Duodenal mucosa (tissue), 2 donors: ENCODE measurements around the gene SCIN.
"Not testable (repeated sequence)": the region's sequence is repeated elsewhere in the genome, so short reads cannot be mapped to it uniquely, and the experiment has no call there.

ENCODE experiments used
- H3K27ac ChIP-seq: one replicate; pipeline ENCODE4 v1.7.0; 2013; ENCODE audit warnings: low read depth, low read length
- H3K27me3 ChIP-seq, 2 donors: one replicate each; pipeline ENCODE4 v1.7.0; 2013; ENCODE audit warnings: low read length in 2 of 2, control low read depth in 1 of 2; ENCODE audit not compliant: insufficient read depth in 2 of 2, control insufficient read depth in 1 of 2
- H3K36me3 ChIP-seq, 2 donors: one replicate each; pipeline ENCODE4 v1.7.0; 2013; ENCODE audit warnings: low read length in 2 of 2, control low read depth in 1 of 2; ENCODE audit not compliant: insufficient read depth in 2 of 2, control insufficient read depth in 1 of 2
- H3K4me1 ChIP-seq, 2 donors: one replicate each; pipeline ENCODE4 v1.7.0; 2013; ENCODE audit warnings: low read length in 2 of 2, control low read depth in 1 of 2; ENCODE audit not compliant: insufficient read depth in 2 of 2, control insufficient read depth in 1 of 2
- H3K4me3 ChIP-seq, 2 donors: one replicate each; pipeline ENCODE4 v1.7.0; 2013; ENCODE audit warnings: low read length in 2 of 2, low read depth in 1 of 2
- H3K9ac ChIP-seq, 2 donors: one replicate each; pipeline ENCODE4 v1.7.0; 2013; ENCODE audit warnings: low read length in 2 of 2, low read depth in 1 of 2
- H3K9me3 ChIP-seq, 2 donors: one replicate each; pipeline ENCODE4 v1.7.0; 2013; ENCODE audit warnings: low read length in 2 of 2, control low read depth in 1 of 2; ENCODE audit not compliant: control insufficient read depth in 1 of 2

SCIN gene

GRCh38 chr7:12570534-12571461, at the start of gene SCIN:
SCIN (plus strand) TSS chr7:12570720; CDS start chr7:12570787, 67 bp downstream.
- peak within 1 kb of the TSS; percentile 49 for H3K27ac ChIP-seq

DNA sequence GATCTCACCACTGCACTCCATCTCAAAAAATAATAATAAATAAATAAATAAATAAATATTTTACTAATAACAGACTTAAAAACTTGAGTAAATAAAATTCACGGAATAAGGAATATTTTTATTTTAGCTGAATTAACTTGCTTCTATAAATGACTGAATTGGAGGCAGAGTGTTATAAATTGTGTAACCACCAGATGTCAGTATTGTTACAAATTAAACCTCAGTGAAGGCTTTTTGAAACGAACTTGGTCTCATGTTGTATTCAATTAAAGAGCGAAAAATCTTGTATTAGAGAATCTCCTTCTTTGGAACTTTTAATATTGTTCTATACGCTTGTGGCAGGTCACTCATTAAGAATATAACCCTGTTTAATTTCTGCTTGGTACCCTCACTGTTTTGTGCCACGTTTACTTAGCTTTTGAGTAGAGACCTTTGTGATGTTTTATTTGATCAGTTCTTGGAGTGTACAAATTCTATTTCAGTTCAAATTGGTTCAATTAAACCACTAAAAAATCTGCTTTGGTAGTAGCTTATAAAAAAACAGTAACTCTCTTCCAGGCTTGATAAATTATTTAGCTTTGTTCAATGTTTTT, 45.6 kb upstream of the SCIN start:
- Histone ChIP-seq H3K9me3 (no peaks in the 10 kb centered on the region), H3K36me3 (no peaks in the 10 kb centered on the region), H3K4me3 (no peak overlapping the region)

More at GRCh38 chr7:12570534-12571461, at the start of gene SCIN:
- H3K9me3 ChIP-seq = no peaks in the 10 kb centered on the region
- peaks cover 3 to 4% of the 10 kb centered on the region in 2 donors for H3K27me3 ChIP-seq
- H3K9ac ChIP-seq = peak within 1 kb of the TSS; percentile 60
- peak within 1 kb of the TSS; percentile 77 to 92 for H3K4me3 ChIP-seq
- peaks cover 9 to 12% of the 10 kb centered on the region in 2 donors for H3K4me1 ChIP-seq
- H3K36me3 ChIP-seq = no peaks in the 10 kb centered on the region

DNA sequence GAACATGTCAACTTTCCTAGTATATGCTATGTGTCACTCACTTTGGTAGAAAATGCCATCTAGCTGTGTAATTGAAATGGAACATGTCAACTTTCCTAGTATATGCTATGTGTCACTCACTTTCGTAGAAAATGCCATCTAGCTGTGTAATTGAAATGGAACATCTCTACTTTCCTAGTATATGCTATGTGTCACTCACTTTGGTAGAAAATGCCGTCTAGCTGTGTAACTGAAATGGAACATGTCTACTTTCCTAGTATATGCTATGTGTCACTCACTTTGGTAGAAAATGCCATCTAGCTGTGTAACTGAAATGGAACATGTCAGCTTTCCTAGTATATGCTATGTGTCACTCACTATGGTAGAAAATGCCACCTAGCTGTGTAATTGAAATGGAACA, 43.8 kb upstream of the SCIN start:
- H3K9me3 ChIP-seq, H3K4me1 ChIP-seq, H3K4me3 ChIP-seq, H3K36me3 ChIP-seq, H3K27ac ChIP-seq, H3K9ac ChIP-seq, H3K27me3 ChIP-seq: not testable (repeated sequence)

More for the DNA sequence above, 45.6 kb upstream of the SCIN start:
- no peaks in the 10 kb centered on the region for H3K27me3 ChIP-seq
- H3K9ac ChIP-seq = no peak overlapping the region
- H3K27ac ChIP-seq = no peak overlapping the region
- no peaks in the 10 kb centered on the region for H3K4me1 ChIP-seq

DNA sequence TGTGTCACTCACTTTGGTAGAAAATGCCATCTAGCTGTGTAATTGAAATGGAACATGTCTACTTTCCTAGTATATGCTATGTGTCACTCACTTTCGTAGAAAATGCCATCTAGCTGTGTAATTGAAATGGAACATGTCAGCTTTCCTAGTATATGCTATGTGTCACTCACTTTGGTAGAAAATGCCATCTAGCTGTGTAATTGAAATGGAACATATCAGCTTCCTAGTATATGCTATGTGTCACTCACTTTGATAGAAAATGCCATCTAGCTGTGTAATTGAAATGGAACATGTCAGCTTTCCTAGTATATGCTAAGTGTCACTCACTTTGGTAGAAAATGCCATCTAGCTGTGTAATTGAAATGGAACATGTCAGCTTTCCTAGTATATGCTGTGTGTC, 42.9 kb upstream of the SCIN start:
- H3K9me3 ChIP-seq, H3K4me3 ChIP-seq, H3K9ac ChIP-seq, H3K4me1 ChIP-seq, H3K36me3 ChIP-seq, H3K27me3 ChIP-seq, H3K27ac ChIP-seq: not testable (repeated sequence)

- Histone ChIP-seq H3K9ac (no peak overlapping the region), H3K4me3 (no peak overlapping the region), H3K36me3 (no peaks in the 10 kb centered on the region), H3K27ac (no peak overlapping the region), H3K4me1 (no peaks in the 10 kb centered on the region), H3K9me3 (no peaks in the 10 kb centered on the region), H3K27me3 (no peaks in the 10 kb centered on the region)
Measured at GRCh38 chr7:12529971-12530710, 40.4 kb upstream of the SCIN start.

- no peak overlapping the region for H3K27ac ChIP-seq
Measured at GRCh38 chr7:12531784-12532183, 38.7 kb upstream of the SCIN start.

DNA sequence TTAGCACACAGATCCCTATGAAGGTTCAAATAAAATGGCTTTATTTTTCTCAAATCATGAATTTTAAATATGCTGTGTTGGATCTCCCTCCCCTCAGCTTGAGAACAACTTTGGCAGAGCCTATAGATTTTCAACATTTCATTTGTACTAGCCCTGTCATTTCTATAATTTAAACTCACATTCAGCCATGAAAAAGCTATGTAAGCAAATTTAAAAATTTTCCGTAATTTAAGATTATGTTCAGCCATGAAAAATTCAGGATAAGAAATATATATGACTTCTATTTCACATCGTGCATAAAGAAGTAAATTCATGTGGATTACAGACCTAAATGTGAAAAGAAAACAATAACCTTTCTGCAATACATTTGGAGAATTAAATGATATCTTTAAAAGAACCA, 36.5 kb upstream of the SCIN start:
- Histone ChIP-seq H3K36me3 (no peaks in the 10 kb centered on the region), H3K4me1 (no peaks in the 10 kb centered on the region), H3K4me3 (no peak overlapping the region), H3K9ac (no peak overlapping the region), H3K9me3 (no peaks in the 10 kb centered on the region), H3K27me3 (no peaks in the 10 kb centered on the region), H3K27ac (no peak overlapping the region)

More at GRCh38 chr7:12531784-12532183, 38.7 kb upstream of the SCIN start:
- Histone ChIP-seq H3K4me1 (no peaks in the 10 kb centered on the region), H3K27me3 (no peaks in the 10 kb centered on the region), H3K4me3 (no peak overlapping the region), H3K9me3 (no peaks in the 10 kb centered on the region), H3K9ac (no peak overlapping the region), H3K36me3 (no peaks in the 10 kb centered on the region)

- no peak overlapping the region for H3K4me3 ChIP-seq
- H3K27me3 ChIP-seq = no peaks in the 10 kb centered on the region
- H3K27ac ChIP-seq = no peak overlapping the region
- no peaks in the 10 kb centered on the region for H3K4me1 ChIP-seq
- no peaks in the 10 kb centered on the region for H3K9me3 ChIP-seq
- H3K9ac ChIP-seq = no peak overlapping the region
- no peaks in the 10 kb centered on the region for H3K36me3 ChIP-seq
Measured at GRCh38 chr7:12539681-12540080, 30.8 kb upstream of the SCIN start.

DNA sequence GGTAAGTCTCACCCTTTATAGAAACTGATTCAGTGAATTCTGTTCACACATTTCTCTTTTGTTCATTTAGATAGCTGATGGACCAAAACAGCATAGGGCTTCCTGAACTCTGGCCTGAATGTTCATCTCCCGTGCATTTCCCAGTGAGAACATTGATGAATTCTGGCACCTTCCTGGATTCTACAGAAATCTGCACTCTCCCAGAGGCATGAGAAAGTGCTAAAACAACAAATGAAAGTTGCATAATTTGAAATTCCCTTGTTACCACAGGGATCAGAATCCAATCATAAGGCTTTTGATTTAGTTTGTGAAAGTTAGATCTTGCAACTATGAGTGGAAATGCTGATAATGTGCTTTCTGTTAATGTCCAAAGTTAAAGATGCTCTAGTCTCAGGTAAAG, 29.7 kb upstream of the SCIN start:
- Histone ChIP-seq H3K4me1 (no peaks in the 10 kb centered on the region), H3K27ac (no peak overlapping the region)

DNA sequence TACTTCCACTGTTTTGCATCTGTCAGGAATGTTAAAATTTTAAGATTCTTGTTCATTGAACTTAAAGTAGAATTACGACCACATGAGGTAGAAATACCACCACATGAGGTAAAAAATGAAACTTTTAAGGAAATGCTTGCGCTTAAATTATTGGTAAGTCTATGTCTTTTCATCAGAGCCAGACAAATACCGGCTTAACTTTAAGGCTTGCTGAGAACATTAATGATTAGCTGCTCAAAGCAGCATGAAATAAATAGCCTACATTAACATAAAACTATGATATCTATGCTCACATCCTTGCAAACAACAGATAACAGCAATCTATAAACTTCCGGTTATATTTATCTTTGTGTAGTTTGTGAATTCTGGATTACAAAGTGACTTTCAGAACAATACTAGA, 26.9 kb upstream of the SCIN start:
- Histone ChIP-seq H3K4me3 (no peak overlapping the region), H3K36me3 (no peaks in the 10 kb centered on the region), H3K9ac (no peak overlapping the region), H3K27ac (no peak overlapping the region), H3K9me3 (no peaks in the 10 kb centered on the region), H3K4me1 (no peaks in the 10 kb centered on the region), H3K27me3 (no peaks in the 10 kb centered on the region)

More for the DNA sequence above, 29.7 kb upstream of the SCIN start:
- no peaks in the 10 kb centered on the region for H3K27me3 ChIP-seq
- no peaks in the 10 kb centered on the region for H3K9me3 ChIP-seq
- H3K36me3 ChIP-seq = no peaks in the 10 kb centered on the region
- no peak overlapping the region for H3K9ac ChIP-seq
- H3K4me3 ChIP-seq = no peak overlapping the region
